Endothelial cell of umbilical vein (primary cell): ENCODE data around the gene KHDRBS1. TPM values are rescaled to one million over a fixed set of nuclear protein-coding genes. Genes with fewer than 3 reads are reported as not detected.

Source experiments
- BruUV-seq: library from RNA; stranded (reverse); fragments of 400-500 nt; replicated peaks from 2 replicates; lab custom pipeline; 2021; lab: Mats Ljungman, UMichigan
- CTCF ChIA-PET: fragments of 300-600, 350-600 bp; sonication (Branson Sonifier 250); formaldehyde crosslinking; loops from one replicate; lab custom pipeline; 2021; ENCODE audit warnings: antibody characterized with exemption, inconsistent platforms; lab: Charles Lee
- POLR2A ChIA-PET: fragments of 300-600, 350-600 bp; sonication (Branson Sonifier 250); formaldehyde crosslinking; loops from one replicate; lab custom pipeline; 2021; ENCODE audit warnings: antibody characterized with exemption, inconsistent platforms; lab: Charles Lee
- DNase-seq: peaks from one replicate; pipeline ENCODE4 v3.0.0-alpha.2; 2011; ENCODE audit warnings: low read depth, low spot score
- FAIRE-seq: peaks from 2 replicates; lab custom pipeline; 2011; peaks lifted over from hg19 to GRCh38; lab: Jason Lieb, UNC
- H2AFZ ChIP-seq: 2 replicates; pipeline ENCODE4 v1.6.0; 2012; ENCODE audit warnings: low read depth, low read length, control low read depth, inconsistent platforms
- H3K27ac ChIP-seq: 2 replicates; pipeline ENCODE4 v1.5.1; 2011; ENCODE audit warnings: low read depth, mild to moderate bottlenecking, control low read depth, low read length, moderate library complexity; ENCODE audit not compliant: insufficient read depth
- H3K27me3 ChIP-seq, 2 experiments: 2 replicates each; pipeline versions ENCODE4 v1.6.0 to v1.6.1; 2011; ENCODE audit warnings: low read length in 2 of 2, mixed read lengths in 1 of 2; ENCODE audit not compliant: control insufficient read depth in 2 of 2, insufficient read depth in 2 of 2
- H3K36me3 ChIP-seq, 2 experiments: 2 replicates in 1 of 2; 3 replicates in 1 of 2; pipeline ENCODE4 v1.5.1; 2011; ENCODE audit warnings: low read length in 2 of 2, mild to moderate bottlenecking in 1 of 2, moderate library complexity in 1 of 2; ENCODE audit not compliant: control insufficient read depth in 2 of 2, insufficient read depth in 2 of 2; ENCODE audit errors: extremely low read depth in 1 of 2
- H3K4me1 ChIP-seq: 3 replicates; pipeline ENCODE4 v1.5.1; 2011; ENCODE audit warnings: mild to moderate bottlenecking, low read length; ENCODE audit not compliant: control insufficient read depth, insufficient read depth; ENCODE audit errors: extremely low read depth
- H3K4me2 ChIP-seq: 2 replicates; pipeline ENCODE4 v1.6.1; 2011; ENCODE audit warnings: low read length, control low read depth, mixed read lengths; ENCODE audit not compliant: insufficient read depth
- H3K4me3 ChIP-seq, 3 experiments: fragments of 200-600 bp in 1 of 3; sonication (generic), shearing (Covaris generic) in 1 of 3; replicated peaks in 1 of 3; 2 replicates each; pipeline ENCODE4 v1.5.1; 2011 to 2016; ENCODE audit warnings: control low read depth in 3 of 3, low read length in 3 of 3, mild to moderate bottlenecking in 2 of 3, inconsistent platforms in 1 of 3, low read depth in 1 of 3, moderate library complexity in 1 of 3; ENCODE audit not compliant: insufficient read depth in 1 of 3
- H3K79me2 ChIP-seq: 2 replicates; pipeline ENCODE4 v1.6.0; 2012; ENCODE audit warnings: low read length, inconsistent platforms; ENCODE audit not compliant: control insufficient read depth, insufficient read depth
- H3K9ac ChIP-seq: replicated peaks from 2 replicates; pipeline ENCODE3; 2011; ENCODE audit warnings: low read length, control low read depth; ENCODE audit not compliant: insufficient read depth; ENCODE audit errors: extremely low read depth
- H3K9me1 ChIP-seq: replicated peaks from 3 replicates; pipeline ENCODE4 v1.6.0; 2011; ENCODE audit warnings: mild to moderate bottlenecking, low read length; ENCODE audit not compliant: control insufficient read depth, insufficient read depth; ENCODE audit errors: extremely low read depth
- H3K9me3 ChIP-seq: replicated peaks from 2 replicates; pipeline ENCODE4 v1.5.1; 2012; ENCODE audit warnings: low read length, inconsistent platforms; ENCODE audit not compliant: control insufficient read depth, insufficient read depth
- H4K20me1 ChIP-seq: replicated peaks from 2 replicates; pipeline ENCODE3; 2011; ENCODE audit warnings: mild to moderate bottlenecking, low read length; ENCODE audit not compliant: control insufficient read depth, insufficient read depth; ENCODE audit errors: extremely low read depth
- CTCF ChIP-seq, 2 donors: IDR thresholded peaks; 1 replicate in 1 of 2; 2 replicates in 1 of 2; pipeline ENCODE4 v1.5.1; 2011; ENCODE audit warnings: low read length in 2 of 2, mild to moderate bottlenecking in 2 of 2, moderate library complexity in 2 of 2, control low read depth in 1 of 2, inconsistent platforms in 1 of 2, low read depth in 1 of 2; ENCODE audit not compliant: insufficient read depth in 1 of 2; ENCODE audit errors: extremely low read depth in 1 of 2
- EZH2 ChIP-seq: IDR thresholded peaks from 2 replicates; pipeline ENCODE4 v1.6.1; 2012; ENCODE audit warnings: borderline replicate concordance, low read depth, mild to moderate bottlenecking, moderate library complexity, low read length, inconsistent platforms; ENCODE audit not compliant: severe bottlenecking
- FOS ChIP-seq: IDR thresholded peaks from 2 replicates; pipeline ENCODE4 v1.6.1; 2011; ENCODE audit warnings: mild to moderate bottlenecking, low read length, moderate library complexity, borderline replicate concordance; ENCODE audit not compliant: insufficient read depth
- GATA2 ChIP-seq: IDR thresholded peaks from 2 replicates; pipeline ENCODE4 v1.7.0; 2011; ENCODE audit warnings: low read depth, mild to moderate bottlenecking, moderate library complexity, mixed read lengths, low read length; ENCODE audit not compliant: insufficient read length, insufficient read depth
- JUN ChIP-seq: IDR thresholded peaks from 2 replicates; pipeline ENCODE4 v1.6.1; 2011; ENCODE audit warnings: borderline replicate concordance, low read depth; ENCODE audit not compliant: insufficient read length, insufficient read depth
- MYC ChIP-seq: IDR thresholded peaks from one replicate; pipeline ENCODE4 v1.6.1; 2011; ENCODE audit warnings: mild to moderate bottlenecking, low read depth, low read length
- POLR2A ChIP-seq: IDR thresholded peaks from 2 replicates; pipeline ENCODE4 v1.6.1; 2012; ENCODE audit warnings: low read depth, mild to moderate bottlenecking, control low read depth, low read length
- POLR2AphosphoS5 ChIP-seq: IDR thresholded peaks from 2 replicates; pipeline ENCODE4 v1.6.1; 2012; ENCODE audit warnings: low read depth, mild to moderate bottlenecking, control low read depth, low read length, moderate library complexity; ENCODE audit not compliant: insufficient read depth
- dilution Hi-C: fragments of 300-500 bp; cut with MboI; formaldehyde crosslinking; loops from one replicate; pipeline ENCODE4 v1.15.0; 2019; ENCODE audit warnings: low sequenced_read_pairs; ENCODE audit not compliant: extremely low pct_ligation_motif_present
- intact Hi-C: fragments of 100-400 bp; cut with micrococcal nuclease; formaldehyde crosslinking; loops from one replicate; pipeline ENCODE4 v1.10.0; 2022
- polyA plus RNA-seq, 4 experiments: library from polyadenylated mRNA; depleted of rRNA in 3 of 4; stranded (reverse) in 3 of 4; unstranded in 1 of 4; fragments of >200 nt; gene quantifications; 2 replicates each; pipeline versions ENCODE4 v1.2.1 to v1.2.3, GENCODE V29; 2011 to 2012; ENCODE audit warnings: missing spikeins in 1 of 4
- total RNA-seq: library from RNA; stranded (reverse); gene quantifications from 2 replicates; pipeline ENCODE4 v1.2.3, GENCODE V29; 2021
- TF ChIP-seq, protein P1 (sequence below): IDR thresholded peaks from 2 replicates; pipeline ENCODE4 v1.6.1; 2011; ENCODE audit not compliant: insufficient read depth, insufficient read length

Gene KHDRBS1
- total and polyA plus RNA-seq, 2 donors (not counting 3 experiments of a cell fraction or from before 2014, with no cell fraction given): 43.4 to 194 TPM

- CTCF ChIA-PET: interaction anchor here (1.2 to 3.0 kb wide), 5 partner anchors 7 to 90 kb away, joined by 3 to 33 read pairs (median 5); partner anchors contain the start of gene TMEM39B
- POLR2A ChIA-PET: interaction anchor here (1.2 kb wide), 1 partner anchor 12 kb away, joined by 8 read pairs; the partner anchor contains the start of gene TMEM39B
- intact Hi-C loops: loop anchor here (5.0 kb wide), 3 partner anchors 34 to 479 kb away; no protein-coding TSS in a partner anchor
These were observed 47.2 kb downstream of the KHDRBS1 start for GRCh38 chr1:32060914-32061313.

More at GRCh38 chr1:32060914-32061313, 47.2 kb downstream of the KHDRBS1 start:
- Histone ChIP-seq H2AFZ (no peak overlapping the region), H4K20me1 (peaks cover 3% of the 10 kb centered on the region), H3K27me3 (no peaks in the 10 kb centered on the region), H3K27ac (no peak overlapping the region), H3K4me2 (no peak overlapping the region), H3K36me3 (peaks cover 26 to 33% of the 10 kb centered on the region in 2 experiments), H3K4me3 (no peak overlapping the region), H3K9me1 (no peaks in the 10 kb centered on the region), H3K79me2 (peaks cover 2% of the 10 kb centered on the region), H3K9ac (no peak overlapping the region), H3K9me3 (no peaks in the 10 kb centered on the region), H3K4me1 (peaks cover 12% of the 10 kb centered on the region)
- dilution Hi-C loops: no loop called here
- no TSS peak for BruUV-seq
- peak; percentile 11 for DNase-seq
- TF ChIP-seq GATA2 (no peak), MYC (no peak), EZH2 (no peak), CTCF (IDR thresholded peaks at IDR 0.05; ENCODE audit: extremely low read depth in 1 of 2, insufficient read depth in 1 of 2, low read depth in 1 of 2, low read length in 2 of 2) (no peak), JUN (no peak), POLR2A (no peak), POLR2AphosphoS5 (no peak), FOS (no peak)
- TF ChIP-seq, protein P1, sequence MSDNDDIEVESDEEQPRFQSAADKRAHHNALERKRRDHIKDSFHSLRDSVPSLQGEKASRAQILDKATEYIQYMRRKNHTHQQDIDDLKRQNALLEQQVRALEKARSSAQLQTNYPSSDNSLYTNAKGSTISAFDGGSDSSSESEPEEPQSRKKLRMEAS: no peak
- FAIRE-seq: no peak
